Dermis microvascular lymphatic vessel endothelial cell (primary cell): Measurements from ENCODE around the gene HELT. TPM values are rescaled to one million over a fixed set of nuclear protein-coding genes. Genes with fewer than 3 reads are reported as not detected.

Experiments used
- DNase-seq, 2 donors: peaks; one replicate each; pipeline versions ENCODE4 v3.0.0 to v3.0.0-alpha.2; 2010; ENCODE audit warnings: low read depth in 2 of 2
- total RNA-seq: library from RNA; depleted of rRNA; stranded (reverse); fragments of >200 nt; gene quantifications from 2 replicates; pipeline ENCODE4 v1.2.1, GENCODE V29; 2014

The HELT gene
- total RNA-seq, 1 donor from 2014 or later = not detected

DNA sequence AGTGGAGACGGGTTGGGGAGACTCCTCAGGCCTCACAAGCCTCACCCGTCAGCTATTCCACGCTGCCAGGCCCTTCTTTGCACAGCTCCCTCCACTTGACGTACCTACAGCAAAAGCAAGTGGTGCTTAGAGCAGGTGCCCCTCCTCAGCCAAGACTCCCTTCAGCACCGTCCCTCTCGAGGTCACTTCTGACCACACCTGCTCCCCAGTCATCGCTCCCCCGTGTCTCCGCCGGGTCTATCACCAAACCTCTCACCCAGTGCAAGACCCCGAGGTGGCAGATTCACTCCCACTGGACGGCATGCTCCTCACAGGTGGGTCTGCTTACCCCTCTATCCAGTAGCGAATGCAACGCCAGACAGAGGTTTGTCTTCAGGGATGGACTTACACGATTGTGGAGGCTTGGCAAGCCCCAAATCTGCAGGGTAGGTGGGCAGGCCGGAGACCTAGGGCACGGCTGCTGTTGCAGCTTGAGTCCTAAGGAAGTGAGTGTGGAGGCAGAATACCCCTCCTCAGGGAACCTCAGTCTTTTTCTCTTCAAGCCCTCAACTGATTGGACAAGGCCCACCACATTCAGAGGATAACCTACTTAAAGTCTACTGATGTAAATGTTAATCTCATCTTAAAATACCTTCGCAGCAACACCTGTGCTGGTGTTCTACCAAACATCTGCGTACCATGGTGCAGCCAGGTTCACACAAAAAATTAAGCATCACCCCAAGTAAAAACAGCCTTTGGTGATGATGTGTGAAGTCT lies 14.5 kb upstream of the HELT start:
- DNase-seq = no peak

DNA sequence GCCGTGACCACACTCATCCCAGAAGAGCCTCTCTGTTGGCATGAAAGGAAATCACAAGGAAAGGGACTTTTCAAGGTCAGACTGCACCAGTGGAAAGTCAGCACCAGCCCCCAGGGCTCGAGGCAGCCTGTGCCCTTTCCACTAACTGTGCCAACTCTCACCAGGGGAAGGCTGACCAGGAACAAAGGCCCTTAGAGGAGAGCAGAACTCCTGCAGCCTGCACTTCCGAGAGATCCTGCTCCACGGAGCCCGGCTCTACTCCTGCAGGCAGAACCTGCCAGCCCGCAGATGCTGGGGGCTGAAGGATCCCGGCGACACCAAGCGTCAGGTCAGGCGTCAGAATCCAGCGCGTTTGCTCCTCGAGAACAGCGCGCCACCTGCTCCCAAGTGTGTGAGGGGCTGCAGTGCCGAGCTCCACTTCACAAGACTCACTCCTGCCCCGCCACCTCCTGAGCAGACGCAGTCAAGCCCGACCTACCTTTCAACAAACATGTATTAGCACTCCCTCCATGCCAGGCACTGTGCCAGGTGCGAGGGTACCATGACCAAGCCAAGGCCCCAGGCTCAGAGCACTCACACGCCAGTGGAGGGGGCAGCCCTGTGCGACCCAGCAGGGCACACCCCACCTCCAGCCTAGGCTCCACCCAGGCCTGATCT lies 13.6 kb upstream of the HELT start:
- DNase-seq = no peak

- DNase-seq = peak; percentile 29 to 69
Observed at GRCh38 chr4:185005219-185005819, 13.0 kb upstream of the HELT start.

GRCh38 chr4:185011408-185011807 lies 6.9 kb upstream of the HELT start:
- DNase-seq = peak in 1 of 2 donors; percentile 27

DNA sequence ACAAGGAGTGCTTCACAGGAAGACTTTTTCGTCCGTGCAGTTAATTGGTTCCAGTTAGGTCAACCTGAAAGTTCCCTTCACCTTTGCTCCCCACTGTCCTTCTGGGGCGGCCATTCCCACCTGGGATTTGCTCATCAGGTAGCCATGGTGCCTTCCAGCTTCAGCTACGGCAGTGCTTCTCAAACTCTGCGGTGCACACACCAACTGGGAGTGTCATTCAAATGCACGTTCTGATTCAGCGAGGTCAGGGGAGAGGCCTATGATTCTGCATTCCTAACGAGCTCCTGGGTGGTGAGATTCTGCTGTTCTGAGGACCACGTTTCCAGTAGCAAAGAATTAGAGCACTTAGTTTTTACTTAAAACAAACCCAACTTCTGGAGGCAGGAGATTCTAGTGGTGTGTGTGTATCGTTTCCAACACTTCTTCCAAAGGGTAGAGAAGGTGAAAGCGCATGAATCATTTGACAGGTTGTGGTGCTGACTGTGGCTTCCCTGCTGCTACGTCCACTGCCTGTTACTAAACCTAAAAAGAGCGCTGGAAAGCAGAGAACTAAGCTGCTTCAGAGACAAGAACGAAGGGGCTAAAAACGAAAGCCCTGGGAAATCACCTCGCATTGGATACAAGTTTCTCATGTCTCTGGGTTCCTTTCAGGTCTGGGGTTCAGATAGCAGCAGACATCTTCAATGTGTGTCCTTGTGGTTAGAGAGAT lies 4.7 kb upstream of the HELT start:
- no peak for DNase-seq

DNA sequence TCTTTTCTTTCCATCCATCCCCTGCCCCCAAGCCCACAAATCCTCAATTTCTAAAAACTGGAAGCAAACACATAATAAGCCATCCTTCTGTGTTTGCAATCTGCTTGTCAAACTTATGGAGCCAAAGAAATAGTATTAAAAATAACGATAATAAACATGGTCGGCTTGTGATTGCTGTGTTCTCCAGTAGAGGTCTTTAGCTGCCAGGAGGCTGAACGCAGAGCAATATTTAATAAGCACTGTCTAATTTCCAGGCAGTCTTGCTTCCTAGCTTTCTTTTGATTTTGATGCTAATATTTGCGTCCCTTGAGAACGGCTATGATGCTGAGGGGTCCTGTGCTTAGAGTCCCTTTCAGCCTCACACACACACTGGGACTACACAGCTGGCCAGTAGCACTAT lies 3.2 kb upstream of the HELT start:
- no peak for DNase-seq

- DNase-seq = no peak
Observed at GRCh38 chr4:185016101-185016940, 2.0 kb upstream of the HELT start.

GRCh38 chr4:185016946-185017758 lies 1.1 kb upstream of the HELT start:
- DNase-seq = no peak

DNA sequence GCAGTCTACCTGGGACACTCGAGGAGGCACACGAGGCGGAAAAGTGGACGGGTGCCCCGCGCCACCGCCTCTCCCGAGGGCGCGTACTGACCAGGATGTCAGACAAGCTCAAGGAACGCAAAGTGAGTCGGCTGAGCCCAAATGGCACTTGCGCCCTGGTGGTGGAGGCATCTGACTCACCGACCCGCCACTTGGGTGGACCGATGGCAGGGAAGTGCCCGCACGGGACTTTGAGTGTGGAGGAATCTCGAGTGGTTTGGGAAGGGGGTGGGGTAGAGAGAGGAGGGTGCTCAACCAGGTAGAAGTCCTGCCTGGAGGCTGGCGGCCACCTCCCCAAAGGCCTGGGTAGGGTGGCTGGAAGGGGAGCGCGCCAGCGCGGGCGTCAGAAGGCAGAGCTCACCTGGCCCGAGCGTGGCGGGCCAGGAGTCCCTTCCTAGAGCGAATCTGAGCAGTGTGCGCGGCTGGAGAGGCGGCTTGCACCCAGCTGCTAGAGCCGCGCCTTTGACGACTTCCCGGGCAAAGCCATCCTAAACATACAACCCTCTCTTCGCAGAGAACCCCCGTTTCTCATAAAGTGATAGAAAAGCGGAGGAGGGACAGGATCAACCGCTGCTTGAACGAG lies 655 bp downstream of the HELT start:
- DNase-seq = no peak

DNA sequence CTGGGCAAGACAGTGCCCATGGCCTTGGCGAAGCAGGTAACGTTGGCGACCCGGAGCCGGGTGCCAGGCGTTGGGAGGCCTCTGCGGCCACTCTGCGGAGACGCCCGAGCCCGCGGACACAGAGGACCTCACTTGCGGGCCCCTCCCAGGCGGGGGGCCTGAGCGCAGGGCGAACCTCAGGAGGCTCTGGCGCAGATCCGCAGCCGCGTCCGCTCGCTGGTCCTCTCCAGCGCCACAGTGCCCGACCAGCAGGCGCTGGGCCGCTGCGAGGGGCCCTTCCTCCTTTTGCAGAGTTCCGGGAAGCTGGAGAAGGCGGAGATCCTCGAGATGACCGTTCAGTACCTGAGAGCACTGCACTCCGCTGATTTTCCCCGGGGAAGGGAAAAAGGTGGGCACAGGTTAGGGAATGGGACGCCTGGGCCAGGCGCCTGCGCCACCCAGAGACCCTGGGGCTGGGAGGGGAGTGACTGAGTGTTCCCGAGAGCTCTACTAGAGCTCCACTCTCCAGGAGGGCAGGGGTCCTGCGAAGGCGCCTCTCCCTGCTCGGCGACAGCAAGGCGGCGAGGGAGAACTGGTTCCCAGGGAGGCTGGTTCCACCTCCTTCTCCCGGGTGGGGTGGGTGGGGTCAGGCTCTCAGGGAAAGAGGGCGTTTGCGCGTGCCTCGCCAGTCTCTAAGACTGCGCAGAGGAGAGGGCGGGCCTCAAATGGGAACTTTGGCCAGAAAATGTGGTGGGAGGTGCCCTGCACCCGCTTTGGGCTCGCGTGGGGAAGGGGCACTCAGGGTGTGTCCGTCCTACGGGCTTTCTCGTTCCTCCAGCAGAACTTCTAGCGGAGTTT lies 1.4 kb downstream of the HELT start:
- no peak for DNase-seq

GRCh38 chr4:185020293-185020808 lies 2.1 kb downstream of the HELT start:
- DNase-seq = no peak

DNA sequence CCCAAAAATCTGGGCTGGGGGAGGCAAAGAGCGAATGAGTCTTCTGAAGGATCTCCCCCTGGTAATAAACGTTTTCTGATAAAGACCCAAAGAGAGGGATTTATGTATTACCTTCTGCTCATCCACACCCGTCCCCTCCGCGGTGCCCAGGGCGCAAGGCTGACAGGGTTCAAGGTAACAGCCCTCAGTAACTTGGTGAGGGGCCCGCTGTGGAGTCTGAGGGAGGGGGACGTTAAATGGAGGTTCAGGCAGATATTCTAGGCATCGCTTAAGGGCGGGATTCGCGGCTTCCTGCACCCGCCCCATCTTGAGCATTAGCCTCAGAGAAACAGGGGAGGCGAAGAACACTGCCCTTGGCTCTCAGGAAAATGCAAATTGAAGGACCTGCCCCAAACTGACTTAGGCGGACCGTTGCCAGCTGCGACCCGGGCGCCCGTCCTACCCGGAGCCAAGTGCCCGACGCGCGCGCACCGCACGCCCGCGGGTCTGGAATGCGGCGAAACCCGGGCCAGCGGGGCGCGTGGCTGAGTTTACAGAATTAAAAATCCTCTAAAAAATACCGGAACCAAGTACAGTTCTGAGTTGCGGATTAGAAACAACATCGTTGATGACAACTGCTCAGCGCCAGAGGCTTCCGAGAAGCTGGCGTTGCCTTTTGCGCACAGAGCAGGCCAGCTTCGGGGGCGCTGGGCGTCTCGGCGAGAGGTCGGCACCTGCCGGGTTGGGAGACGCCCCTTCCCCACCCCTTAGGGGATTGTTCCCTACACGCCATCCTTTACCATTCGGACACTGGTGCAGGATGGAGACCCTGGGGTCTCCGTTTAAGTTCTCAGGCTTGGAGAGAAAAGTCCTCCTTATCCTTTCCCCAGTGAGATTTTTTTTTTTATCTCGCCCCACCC lies 2.8 kb downstream of the HELT start:
- no peak for DNase-seq

- no peak for DNase-seq
Observed at GRCh38 chr4:185023471-185023870, 5.2 kb downstream of the HELT start.

GRCh38 chr4:185028625-185029024 lies 10.3 kb downstream of the HELT start:
- no peak for DNase-seq

DNA sequence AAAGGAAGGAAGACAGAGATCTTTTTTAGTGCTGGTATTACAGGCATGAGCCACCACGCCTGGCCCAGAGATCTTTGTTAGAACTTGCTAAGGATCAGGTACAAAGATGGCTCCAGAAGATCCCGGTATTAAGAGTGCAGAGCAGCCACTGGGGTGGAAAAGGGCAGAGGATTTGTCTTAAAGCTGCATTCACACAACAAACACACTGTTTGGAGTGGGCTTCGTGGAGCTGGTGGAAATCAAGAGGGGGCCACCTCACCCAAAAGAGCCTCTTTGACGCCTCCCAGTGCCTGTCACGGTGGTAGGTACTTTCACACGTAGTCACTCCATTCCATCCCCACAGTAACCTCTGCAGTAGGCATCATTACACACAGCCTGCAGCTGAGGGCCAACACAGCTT lies 13.3 kb downstream of the HELT start:
- no peak for DNase-seq

- DNase-seq = no peak
Observed at GRCh38 chr4:185033072-185033471, 14.8 kb downstream of the HELT start.

DNA sequence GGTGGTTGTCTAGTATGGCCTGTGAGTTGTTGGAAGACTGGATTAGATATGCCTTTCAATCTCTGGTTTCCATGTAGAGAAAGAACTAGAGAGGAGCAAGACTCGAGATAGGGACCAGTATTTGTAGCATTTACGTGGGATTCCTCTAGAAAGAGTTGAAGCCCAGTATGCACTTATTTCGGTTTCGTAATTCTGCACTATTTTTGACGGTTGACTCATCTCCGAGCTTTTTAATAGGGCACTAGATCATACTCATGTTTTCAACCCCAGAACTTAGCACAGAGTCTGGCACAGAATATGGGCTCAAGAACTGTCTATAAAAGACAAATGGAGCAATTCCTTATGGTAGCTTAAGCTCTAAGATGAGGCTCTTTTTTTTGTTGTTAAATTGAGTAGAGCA lies 15.7 kb downstream of the HELT start:
- no peak for DNase-seq

DNA sequence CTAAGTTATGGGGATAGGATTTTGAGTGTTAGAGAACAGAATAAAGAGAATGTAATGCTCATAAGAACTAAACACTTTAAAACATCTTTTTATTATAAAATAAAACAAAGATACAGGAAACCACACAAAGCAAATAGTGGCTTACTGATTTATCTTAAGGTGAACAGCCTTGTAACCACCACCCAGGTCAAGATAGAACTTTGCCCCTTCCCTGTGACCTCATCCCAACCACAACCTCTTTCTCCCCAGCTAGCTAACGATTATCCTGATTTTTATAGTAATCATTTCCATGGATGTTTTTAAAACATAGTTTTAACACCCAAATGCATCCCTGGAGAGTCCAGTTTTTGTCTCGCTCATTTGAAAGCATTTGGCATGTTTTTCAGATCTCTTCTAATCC lies 17.0 kb downstream of the HELT start:
- DNase-seq = no peak
